HCEC 1CT (cell line): Measurements from ENCODE around the gene EGFLAM.

Experiments used
- DNase-seq: peaks from one replicate; pipeline ENCODE4 v3.0.0-alpha.2; 2017

Gene EGFLAM

DNA sequence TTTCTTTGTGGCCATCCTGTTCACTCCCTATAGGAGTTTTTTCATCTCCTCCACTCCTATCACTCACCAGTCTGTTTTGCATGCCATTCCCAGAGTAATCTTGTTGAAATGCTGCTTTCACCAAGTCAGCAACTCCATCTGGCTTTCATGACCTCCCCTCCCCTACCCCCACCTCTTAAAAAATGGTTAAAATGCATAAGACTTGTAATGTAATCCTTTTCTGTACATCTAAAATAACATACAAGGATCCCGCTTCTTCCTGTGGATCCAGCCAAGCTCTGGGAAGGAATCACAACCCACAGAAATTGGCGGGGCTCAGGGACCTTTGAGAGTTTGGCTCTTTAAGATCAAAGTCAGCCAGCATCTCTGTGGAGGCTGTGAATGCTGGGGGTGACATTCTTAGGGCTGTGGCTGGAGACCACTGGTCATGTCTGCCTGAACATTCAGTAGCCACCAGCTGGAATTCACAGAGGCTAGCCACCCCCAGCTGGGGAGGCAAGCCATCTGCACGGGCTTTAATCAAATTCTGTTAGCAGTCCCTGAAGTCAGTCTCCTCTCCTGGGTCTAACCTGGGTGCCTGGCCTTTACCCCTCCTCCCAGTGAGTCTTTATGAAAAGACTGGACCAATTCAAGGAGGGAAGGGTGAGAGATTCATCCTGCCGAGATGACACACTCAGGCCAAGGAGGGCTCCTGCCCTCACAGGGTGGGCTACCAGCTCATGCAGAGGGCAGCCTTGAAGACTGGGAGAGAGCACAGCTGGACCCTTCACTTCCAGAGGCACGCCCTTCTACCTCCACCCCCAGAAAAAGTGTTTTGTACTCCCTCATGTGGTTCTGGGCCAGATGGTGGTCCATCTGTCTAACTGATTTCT, 165.2 kb downstream of the EGFLAM start:
- no peak for DNase-seq

DNA sequence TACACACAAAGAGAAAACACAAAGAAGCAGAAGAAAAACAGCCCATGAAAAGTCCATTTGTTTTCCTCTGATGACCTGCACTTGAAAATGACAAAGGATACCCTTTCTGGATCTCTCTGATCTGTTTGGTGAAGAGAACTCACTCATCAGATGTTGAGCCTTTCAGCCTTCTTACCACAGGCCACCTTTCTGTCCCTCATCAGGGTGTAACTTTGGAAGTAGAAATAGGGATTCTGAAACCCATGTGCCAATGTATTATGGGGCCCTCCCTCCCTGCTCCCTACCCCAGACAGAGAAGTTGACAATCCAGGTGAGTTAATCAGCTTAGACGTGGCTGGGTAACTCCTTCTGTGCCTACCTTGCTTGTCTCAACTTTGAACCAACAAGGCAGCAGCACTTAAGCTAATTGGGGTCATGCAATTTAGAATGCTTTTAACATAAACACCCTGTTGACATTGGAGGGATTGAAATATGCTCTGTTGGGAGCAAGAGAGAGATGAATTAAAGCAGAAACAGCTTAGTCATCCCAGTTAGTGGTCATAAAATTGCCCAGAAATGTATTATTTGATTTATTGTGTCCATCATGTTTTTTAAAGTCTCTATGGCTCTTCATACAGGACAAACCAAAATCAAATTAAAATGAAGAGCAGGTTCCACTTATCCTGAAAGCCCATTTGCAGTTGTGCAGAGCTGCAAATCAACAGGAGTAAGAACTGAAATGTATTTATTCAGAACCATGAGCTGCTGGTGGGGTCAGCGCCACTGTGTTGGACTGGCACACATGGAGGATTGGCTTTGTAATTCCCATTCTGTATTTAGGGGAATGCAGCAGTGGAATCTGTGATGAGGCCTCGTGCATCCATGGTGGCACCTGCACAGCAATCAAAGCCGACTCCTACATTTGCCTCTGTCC, 166.0 kb downstream of the EGFLAM start:
- no peak for DNase-seq

- peak; percentile 62 for DNase-seq
Measured at GRCh38 chr5:38426490-38426889, 168.1 kb downstream of the EGFLAM start.

GRCh38 chr5:38426986-38427950, 168.9 kb downstream of the EGFLAM start:
- peak; percentile 47 for DNase-seq

DNA sequence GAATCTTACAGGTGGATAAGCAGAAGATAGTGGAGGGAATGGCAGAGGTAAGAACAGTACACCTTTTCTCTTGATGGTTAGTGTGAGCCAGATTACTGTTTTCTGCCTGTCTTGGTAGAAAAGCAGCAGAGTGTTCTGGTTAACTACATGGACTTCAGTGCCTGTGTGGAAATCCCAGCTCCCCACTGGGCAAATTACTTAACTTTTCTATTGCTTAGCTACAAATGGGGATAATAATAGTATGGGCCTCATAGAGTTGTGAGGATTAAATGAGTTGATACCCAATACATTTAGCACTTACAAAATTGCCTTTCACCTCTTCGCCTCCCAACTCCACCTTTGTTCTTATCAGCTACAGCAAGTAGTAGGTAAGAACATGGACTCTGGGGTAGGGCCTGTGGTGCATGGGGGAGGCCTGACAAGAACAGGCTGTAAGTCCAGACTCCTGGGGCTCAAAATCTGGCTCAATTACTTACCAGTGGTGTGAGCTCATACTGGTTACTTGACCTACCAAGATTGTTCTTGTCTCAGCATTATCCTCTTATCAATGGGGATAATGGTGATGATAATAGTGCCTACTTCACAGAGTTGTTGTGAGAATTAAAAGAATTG, 173.0 kb downstream of the EGFLAM start:
- DNase-seq = no peak

DNA sequence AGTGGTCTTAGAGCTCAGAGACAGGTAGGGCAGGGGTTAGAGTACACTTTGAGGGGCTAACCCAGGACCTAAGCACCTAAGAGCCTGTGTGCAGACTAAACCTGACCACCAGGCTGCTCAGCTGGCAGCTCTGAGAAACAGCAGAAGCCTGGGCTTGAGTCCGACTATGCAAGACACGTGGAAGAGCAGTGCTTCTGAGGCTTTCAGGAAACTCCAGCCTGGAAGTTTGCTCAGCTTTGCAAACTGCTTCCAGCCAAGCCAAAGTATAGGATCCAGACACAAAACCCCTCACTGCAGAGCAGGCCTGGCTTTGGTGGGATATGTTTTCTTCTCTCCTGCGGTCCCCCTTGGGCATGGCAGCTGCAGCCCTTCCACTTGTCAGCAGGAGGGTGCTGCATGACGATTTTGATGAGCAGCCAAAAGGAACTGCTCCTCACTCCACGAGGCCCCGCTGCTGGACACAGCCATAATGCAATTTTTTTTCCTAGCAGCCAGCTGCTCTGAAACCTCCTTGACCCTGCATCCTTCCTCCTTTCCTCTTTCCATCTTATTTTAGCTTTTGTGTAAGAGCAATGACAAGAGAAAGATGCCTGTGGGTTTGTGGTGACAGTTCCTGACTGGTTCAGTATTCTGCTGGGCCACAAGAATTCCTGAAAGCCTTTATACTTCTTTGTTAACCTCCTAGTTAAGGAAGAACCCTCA, 175.0 kb downstream of the EGFLAM start:
- peak; percentile 77 for DNase-seq

GRCh38 chr5:38434966-38435705, 176.8 kb downstream of the EGFLAM start:
- peak; percentile 36 for DNase-seq

DNA sequence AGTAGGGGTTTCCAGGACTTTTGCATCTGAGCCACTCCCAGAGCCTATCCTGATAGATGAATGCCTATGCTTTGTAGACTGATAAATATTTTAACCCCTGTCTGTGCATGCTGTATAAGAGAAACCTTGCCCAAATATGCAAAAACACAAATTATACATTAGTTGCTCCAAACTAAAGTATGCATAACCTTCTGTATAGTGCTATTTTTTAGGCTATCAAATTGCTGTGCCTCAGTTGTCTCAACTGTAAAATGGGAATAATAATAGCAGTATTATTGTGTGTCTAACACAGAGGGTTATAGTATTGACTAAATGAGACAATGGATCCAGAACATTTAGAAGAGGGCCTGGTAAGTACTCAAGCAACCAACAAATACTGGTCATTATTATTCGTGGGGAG, 180.4 kb downstream of the EGFLAM start:
- no peak for DNase-seq

GRCh38 chr5:38441453-38442246, 183.3 kb downstream of the EGFLAM start:
- peak; percentile 85 for DNase-seq

DNA sequence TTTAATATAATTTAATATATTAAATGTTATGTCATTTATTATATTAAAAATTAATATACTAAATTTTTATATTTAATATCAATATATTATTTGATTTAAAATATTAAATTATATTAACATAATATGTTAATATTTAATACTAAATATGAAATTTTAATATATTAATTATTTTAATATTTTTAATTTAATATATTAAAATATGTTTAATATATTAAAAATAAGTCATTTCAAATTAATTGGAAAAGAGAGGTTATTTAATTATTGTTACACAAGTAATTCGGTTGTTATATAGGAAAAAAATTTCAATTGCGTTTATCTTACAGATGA, 183.9 kb downstream of the EGFLAM start:
- DNase-seq = no peak

GRCh38 chr5:38443390-38443789, 185.0 kb downstream of the EGFLAM start:
- no peak for DNase-seq

- DNase-seq = no peak
Measured at GRCh38 chr5:38445374-38446028, 187.1 kb downstream of the EGFLAM start.

DNA sequence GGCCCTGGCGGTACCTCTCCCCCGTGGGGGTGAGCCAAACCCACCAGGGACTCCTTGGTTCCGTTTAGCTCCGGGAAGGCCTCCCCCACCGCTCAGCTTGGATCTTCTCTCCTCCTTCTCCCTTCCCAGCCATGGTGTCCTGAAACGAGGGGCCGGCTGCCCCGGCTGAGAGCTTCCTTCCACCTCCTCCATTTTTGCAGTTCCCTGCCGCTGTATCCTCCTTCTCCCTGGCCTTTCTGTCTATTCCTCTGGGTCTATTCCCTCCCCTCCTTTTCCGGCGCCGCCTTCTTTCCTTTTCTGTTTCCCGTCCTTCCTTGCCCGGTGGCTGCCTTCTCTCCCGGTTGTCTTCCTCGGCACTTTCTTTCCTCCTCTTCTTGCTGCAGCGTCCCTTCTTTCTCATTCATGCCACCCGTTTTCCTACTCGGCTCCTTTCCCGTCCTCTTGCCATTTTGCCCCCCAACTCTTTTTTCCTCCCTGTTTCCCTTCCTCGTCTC, 187.7 kb downstream of the EGFLAM start:
- DNase-seq = no peak

DNA sequence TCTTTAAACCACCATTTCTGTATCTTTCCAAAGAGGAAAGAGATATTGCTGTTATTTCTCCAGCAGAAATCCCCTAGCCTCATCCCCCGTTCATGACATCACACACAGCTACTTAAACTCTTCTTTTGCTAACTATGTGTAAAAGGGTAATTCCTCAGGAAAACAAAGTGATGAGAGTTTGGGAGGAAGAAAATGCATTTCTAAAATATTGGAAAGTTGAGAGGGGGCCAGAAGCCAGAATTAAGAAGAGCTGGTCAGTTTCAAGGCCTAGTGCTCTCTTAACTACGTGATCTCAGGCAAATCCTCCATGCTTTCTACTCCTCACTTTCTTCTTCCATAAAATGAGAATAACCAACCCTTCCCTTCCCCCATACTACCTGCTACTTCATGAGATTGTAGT, 188.7 kb downstream of the EGFLAM start:
- no peak for DNase-seq

- peak; percentile 40 for DNase-seq
Measured at GRCh38 chr5:38447786-38448185, 189.4 kb downstream of the EGFLAM start.

DNA sequence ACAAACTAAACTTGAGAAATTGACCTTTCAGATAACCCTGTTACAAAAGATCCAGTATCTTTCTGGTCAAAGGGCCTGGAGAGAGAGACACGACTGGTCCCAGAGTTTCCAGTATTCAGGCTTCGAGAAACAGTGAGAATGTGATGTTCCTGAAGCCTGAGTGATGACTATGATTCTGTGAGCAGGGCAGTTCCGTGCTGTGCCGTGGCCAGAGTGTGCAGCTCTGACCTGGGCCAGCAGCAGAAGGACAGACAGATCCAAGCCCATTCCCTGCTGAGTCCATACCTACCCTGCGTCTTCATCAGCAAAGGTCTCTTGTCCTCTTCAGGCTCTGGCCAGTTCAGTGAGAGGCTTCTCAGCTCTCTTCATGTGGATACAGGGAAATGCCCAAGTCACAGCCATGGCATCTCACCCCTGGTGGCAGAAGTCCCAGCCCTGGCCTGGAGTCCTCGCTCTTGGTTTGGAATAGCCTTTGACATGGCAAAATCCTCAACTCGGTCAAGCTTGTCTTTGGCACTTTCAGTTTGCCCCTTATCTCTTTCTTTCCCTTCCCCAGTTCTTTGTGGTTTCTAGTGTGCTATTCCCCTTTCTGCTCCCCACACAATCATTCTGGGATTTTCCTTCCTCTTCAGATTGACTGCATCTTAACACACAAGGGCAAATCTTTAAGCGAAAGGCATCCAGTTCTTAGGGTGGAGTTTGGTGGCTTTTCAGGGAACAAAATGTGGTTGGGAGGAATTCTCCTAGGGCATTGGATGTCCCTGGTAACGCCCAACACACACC, 190.4 kb downstream of the EGFLAM start:
- DNase-seq = no peak

DNA sequence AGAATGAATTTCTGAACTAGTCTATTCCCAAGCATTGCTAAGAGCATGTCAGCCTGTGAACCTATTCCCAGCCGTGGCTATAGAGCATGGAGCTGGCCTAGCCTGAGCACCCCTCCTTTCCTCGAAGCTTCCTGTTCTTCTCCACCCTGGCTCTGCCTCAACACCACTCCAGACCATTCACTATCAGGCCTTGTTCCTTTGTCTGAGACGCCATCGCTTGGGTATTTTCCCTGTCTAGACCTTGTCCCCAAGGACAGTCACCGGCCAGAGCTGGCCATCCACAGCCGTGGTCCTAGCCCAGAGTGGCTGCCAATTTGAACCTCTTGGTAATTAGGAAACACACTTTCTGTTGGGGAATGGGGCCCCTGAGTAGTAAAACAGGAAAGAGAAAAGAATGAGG, 192.3 kb downstream of the EGFLAM start:
- no peak for DNase-seq

DNA sequence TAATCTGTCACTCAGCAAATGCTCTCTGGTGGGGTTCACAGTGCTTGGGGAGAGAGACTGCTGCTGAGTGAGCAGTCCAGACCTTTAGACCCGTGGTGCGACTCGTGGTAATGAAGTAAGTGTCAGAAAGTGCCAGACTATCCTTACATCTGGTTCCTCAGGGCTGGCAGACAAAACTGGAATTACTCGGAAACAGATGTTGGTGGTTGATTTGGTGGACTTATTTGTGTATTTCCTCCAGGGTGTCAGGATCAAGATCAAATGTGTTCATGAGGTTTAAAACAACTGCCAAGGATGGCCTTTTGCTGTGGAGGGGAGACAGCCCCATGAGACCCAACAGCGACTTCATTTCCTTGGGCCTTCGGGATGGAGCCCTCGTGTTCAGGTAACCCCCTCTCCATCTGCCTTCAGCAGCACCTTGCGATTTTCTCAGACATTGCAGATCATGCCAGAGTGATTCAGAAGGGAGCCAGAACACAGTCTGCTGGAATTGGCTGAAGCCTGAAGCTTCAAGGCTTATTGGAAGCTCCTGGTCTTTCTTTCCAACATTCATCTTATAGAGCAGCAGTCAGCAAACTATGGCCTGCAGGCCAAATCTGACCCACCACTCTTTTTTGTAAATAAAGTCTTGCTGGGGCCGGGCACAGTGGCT, 192.8 kb downstream of the EGFLAM start:
- DNase-seq = peak; percentile 18
